ENCODE results near the gene LRRTM4.

Gene LRRTM4

DNA sequence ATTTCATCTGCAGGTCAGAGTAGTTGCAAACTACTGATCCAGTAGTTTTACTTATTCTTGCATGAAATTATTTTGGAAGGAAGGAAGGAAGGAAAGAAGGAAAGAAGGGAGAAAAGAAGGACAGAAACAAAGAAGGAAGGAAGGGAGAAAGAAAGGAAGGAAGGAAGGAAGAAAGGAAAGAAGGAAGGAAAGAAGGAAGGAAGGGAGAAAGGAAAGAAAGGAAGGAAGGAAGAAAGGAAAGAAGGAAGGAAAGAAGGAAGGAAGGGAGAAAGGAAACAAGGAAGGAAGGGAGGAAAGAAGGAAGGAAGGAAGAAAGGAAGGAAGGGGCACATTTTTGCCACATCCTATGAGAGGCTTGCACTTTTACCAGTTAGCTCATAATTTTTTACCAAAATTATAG lies 186.2 kb downstream of the LRRTM4 start:
- TF ChIP-seq, protein P1, sequence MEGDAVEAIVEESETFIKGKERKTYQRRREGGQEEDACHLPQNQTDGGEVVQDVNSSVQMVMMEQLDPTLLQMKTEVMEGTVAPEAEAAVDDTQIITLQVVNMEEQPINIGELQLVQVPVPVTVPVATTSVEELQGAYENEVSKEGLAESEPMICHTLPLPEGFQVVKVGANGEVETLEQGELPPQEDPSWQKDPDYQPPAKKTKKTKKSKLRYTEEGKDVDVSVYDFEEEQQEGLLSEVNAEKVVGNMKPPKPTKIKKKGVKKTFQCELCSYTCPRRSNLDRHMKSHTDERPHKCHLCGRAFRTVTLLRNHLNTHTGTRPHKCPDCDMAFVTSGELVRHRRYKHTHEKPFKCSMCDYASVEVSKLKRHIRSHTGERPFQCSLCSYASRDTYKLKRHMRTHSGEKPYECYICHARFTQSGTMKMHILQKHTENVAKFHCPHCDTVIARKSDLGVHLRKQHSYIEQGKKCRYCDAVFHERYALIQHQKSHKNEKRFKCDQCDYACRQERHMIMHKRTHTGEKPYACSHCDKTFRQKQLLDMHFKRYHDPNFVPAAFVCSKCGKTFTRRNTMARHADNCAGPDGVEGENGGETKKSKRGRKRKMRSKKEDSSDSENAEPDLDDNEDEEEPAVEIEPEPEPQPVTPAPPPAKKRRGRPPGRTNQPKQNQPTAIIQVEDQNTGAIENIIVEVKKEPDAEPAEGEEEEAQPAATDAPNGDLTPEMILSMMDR (IDR thresholded peaks at IDR 0.05; ENCODE audit: extremely low read depth, missing control alignments) = no peak
- DNase-seq (ENCODE audit: low spot score) = no peak

DNA sequence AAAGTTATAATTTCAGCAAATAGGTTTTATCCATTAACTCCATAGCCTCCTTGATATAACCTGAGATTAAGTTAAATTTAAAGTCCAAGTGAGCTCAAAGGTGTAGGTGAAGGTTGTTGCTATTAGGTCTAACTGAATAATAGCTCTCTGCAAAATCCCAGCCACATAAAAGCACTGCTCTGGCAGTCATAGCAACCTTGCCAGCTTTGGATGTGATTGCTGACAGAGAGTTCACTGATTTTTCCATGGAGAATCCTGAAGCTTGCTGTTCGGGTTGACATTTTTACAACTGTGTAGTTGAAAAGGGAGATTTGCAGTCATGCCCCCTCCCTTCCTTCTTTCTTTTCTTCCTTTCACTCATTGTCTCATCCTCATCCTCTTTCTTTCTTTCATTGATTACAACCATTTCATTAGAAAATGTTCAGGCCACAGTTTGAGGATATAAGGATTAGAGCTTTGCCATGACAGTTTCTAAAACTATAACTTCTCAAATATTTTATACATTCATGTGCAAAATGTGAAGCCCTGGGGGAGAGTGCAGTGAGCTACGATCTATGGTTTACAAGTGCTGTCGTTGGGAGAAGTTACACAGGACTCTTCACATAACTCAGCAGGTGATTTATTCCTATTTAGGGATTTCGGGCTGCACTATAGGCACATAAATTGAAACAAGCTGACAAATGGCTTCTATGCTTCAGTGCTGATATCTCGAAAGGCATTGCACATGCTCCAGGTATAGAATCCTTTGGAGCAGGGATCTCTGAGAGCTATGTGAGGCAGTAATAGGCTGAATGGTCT lies 193.8 kb downstream of the LRRTM4 start:
- TF ChIP-seq, protein P1 (IDR thresholded peaks at IDR 0.05; ENCODE audit: extremely low read depth, missing control alignments) = no peak
- no peak for DNase-seq (ENCODE audit: low spot score)

DNA sequence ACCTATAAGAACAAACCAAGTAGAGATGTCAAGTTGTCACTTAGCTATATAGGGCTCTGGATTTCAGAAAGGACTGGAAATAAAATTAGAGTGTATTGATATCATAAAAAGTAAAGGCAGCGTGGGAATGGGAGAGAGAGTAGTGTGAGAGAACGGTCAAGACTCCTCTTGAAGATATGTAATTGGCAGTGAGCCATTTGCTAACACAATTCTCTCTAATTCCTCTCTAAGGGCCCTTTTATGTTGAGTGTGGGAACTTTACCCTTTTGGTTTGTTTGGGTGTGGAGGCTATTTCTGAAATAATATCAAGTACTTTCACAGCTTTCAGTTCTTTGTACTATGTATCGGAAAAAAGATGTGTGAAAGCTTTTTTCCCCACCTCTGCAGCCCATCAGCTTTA lies 196.8 kb downstream of the LRRTM4 start:
- no peak for DNase-seq (ENCODE audit: low spot score)
- TF ChIP-seq, protein P1 (IDR thresholded peaks at IDR 0.05; ENCODE audit: extremely low read depth, missing control alignments) = no peak

DNA sequence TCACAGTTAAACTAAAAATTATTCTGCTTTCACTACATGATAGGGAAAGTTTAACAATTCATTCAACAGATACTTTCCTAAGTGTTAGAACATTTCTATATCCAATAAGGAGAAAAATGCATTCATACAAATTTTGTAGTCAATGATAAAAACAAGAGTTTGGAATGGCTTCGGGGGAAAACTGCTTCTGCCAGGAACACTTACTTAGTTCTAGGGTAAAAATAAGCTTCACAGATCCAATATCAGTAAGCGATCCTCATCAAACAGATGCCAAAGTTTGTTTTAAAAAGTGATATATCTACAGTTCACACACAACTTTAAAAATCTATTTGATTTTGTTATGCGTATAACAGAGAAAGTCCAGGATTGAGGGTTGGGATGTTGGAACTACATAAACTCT lies 199.7 kb downstream of the LRRTM4 start:
- DNase-seq (ENCODE audit: low spot score) = no peak
- TF ChIP-seq, protein P1 (IDR thresholded peaks at IDR 0.05; ENCODE audit: extremely low read depth, missing control alignments) = no peak

DNA sequence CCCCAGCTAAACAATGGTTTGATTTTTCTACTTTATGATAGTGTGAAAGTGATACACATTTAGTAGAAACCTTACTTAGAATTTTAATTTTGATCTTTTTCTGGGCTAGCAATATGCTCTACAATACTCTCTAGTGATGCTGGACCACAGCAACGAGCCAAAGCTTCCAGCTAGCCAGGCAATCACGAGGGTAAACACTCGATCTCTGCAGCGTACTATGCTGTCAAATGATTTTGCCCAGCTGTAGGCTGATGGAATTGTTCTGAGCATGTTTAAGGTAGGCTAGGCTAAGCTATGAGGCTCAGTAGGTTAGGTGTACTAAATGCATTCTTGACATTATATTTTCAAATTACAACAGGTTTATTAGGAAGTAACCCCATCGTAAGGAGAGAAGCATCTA lies 207.5 kb downstream of the LRRTM4 start:
- DNase-seq (ENCODE audit: low spot score) = no peak

DNA sequence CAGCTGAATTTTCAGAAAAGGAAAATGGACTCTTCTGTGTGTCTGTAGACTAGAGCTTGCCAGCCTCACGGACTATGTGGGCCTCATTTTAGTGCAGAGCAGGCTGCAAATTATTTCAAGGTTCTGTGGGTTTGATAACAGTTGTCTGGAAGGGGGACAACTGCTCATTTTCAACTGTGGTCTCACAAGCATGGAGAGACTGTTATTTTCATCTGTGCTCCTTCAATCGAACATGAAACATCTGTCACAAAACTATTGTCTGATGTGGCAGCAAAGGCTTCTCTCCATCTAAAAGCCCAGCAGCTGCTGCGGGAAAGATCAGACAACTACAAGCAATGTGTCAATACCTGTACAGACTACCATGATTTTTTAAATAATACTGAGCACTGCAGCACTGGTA lies 211.8 kb downstream of the LRRTM4 start:
- TF ChIP-seq, protein P1 (IDR thresholded peaks at IDR 0.05; ENCODE audit: extremely low read depth, missing control alignments) = no peak
- DNase-seq (ENCODE audit: low spot score) = no peak

More for the DNA sequence above, 207.5 kb downstream of the LRRTM4 start:
- TF ChIP-seq, protein P1 (IDR thresholded peaks at IDR 0.05; ENCODE audit: extremely low read depth, missing control alignments) = no peak

DNA sequence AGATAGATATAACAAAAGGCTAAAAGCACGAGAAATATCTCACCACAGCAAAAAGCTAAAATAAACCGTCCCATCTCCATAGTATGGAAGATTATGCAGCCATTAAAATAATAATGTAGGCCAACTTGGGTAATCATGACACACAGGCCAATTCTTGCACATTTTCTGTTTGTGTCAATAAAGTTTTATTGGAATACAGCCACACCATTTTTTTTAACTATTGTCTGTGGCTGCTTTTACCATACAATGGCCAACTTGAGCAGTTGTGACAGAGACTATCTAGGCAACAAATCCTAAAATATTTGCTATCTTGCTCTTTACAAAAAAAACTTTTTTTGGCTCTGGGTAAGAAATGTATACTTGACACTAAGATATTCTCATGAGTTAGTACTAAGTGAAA lies 212.5 kb downstream of the LRRTM4 start:
- no peak for DNase-seq (ENCODE audit: low spot score)
- TF ChIP-seq, protein P1 (IDR thresholded peaks at IDR 0.05; ENCODE audit: extremely low read depth, missing control alignments) = no peak
